Fibroblast of villous mesenchyme (primary cell): ENCODE data around the gene TNFAIP1. TPM values are rescaled to one million over a fixed set of nuclear protein-coding genes. Genes with fewer than 3 reads are reported as not detected.

ENCODE experiments used
- DNase-seq: peaks from one replicate; pipeline ENCODE4 v3.0.0-alpha.2; 2010; ENCODE audit warnings: low read depth
- H3K4me3 ChIP-seq: 2 replicates; pipeline ENCODE4 v1.5.1; 2011; ENCODE audit warnings: low read depth, mild to moderate bottlenecking, low read length
- CTCF ChIP-seq: IDR thresholded peaks from 2 replicates; pipeline ENCODE4 v1.5.1; 2012; ENCODE audit warnings: low read depth, mild to moderate bottlenecking, low read length; ENCODE audit not compliant: insufficient read depth
- total RNA-seq: library from RNA; depleted of rRNA; stranded (reverse); fragments of >200 nt; gene quantifications from 2 replicates; pipeline ENCODE4 v1.2.3, GENCODE V29; 2012

Gene TNFAIP1
- total RNA-seq, 1 donor = 50.1 TPM

GRCh38 chr17:28357061-28357900, 21.7 kb downstream of the TNFAIP1 start, which contains the start of gene POLDIP2:
POLDIP2 (minus strand) TSS chr17:28357527; CDS start chr17:28357448, 79 bp downstream.
- DNase-seq = peak; percentile 95
- H3K4me3 ChIP-seq = peak within 1 kb of the TSS; percentile 88
- peak; percentile 12 for TF ChIP-seq CTCF

GRCh38 chr17:28357901-28358197, 22.3 kb downstream of the TNFAIP1 start:
- H3K4me3 ChIP-seq = peak overlapping the region; percentile 88
- TF ChIP-seq CTCF = no peak
- no peak for DNase-seq

GRCh38 chr17:28363186-28363585, 27.6 kb downstream of the TNFAIP1 start:
- no peak for TF ChIP-seq CTCF
- no peak for DNase-seq
- no peak overlapping the region for H3K4me3 ChIP-seq

- no peak overlapping the region for H3K4me3 ChIP-seq
- TF ChIP-seq CTCF = no peak
- no peak for DNase-seq
Observed at GRCh38 chr17:28363776-28364650, 28.5 kb downstream of the TNFAIP1 start.

- no peak for TF ChIP-seq CTCF
- no peak for DNase-seq
- no peak within 1 kb of the TSS for H3K4me3 ChIP-seq
Observed at GRCh38 chr17:28364665-28365363, 29.3 kb downstream of the TNFAIP1 start, which contains the start of gene SEBOX. SEBOX (minus strand) TSS chr17:28365199; CDS start chr17:28365151, 48 bp downstream.

- H3K4me3 ChIP-seq = no peak overlapping the region
- no peak for DNase-seq
- TF ChIP-seq CTCF = no peak
Observed at GRCh38 chr17:28365487-28365886, 29.9 kb downstream of the TNFAIP1 start.
